Erythroblast (primary cell): ENCODE measurements around the gene FUT7.
A peak's percentile ranks its signal among the peaks of the same experiment; 100 is the strongest.
"Not testable (repeated sequence)": the region's sequence is repeated elsewhere in the genome, so short reads cannot be mapped to it uniquely, and the experiment has no call there.

Experiments
- DNase-seq, 2 experiments: peaks; one replicate each; lab custom pipeline; 2025; lab: John Stamatoyannopoulos, UW
- GATA1 ChIP-seq: IDR thresholded peaks from 2 replicates; pipeline ENCODE4 v1.6.1; 2011; ENCODE audit warnings: low read depth, mild to moderate bottlenecking, control low read depth, low read length, moderate library complexity
- POLR2A ChIP-seq: IDR thresholded peaks from 2 replicates; pipeline ENCODE4 v1.6.1; 2011; ENCODE audit warnings: mild to moderate bottlenecking, low read length

Gene FUT7

GRCh38 chr9:137035937-137036336, 4.0 kb upstream of the FUT7 start:
- DNase-seq = no peak
- TF ChIP-seq GATA1 (no peak), POLR2A (no peak)

GRCh38 chr9:137035507-137035834, 3.6 kb upstream of the FUT7 start:
- no peak for TF ChIP-seq GATA1
- no peak for TF ChIP-seq POLR2A
- DNase-seq = no peak

GRCh38 chr9:137034709-137035506, 3.0 kb upstream of the FUT7 start:
- no peak for TF ChIP-seq POLR2A
- TF ChIP-seq GATA1 = no peak

GRCh38 chr9:137034039-137034708, 2.3 kb upstream of the FUT7 start:
- TF ChIP-seq GATA1 (no peak), POLR2A (no peak)
- DNase-seq = no peak

More at GRCh38 chr9:137034709-137035506, 3.0 kb upstream of the FUT7 start:
- peak; percentile 85 to 92 for DNase-seq

GRCh38 chr9:137033481-137033880, 1.6 kb upstream of the FUT7 start:
- DNase-seq = not testable (repeated sequence)

GRCh38 chr9:137032858-137033257, 970 bp upstream of the FUT7 start:
- no peak for DNase-seq
- TF ChIP-seq GATA1 (no peak), POLR2A (no peak)

- no peak for DNase-seq
- TF ChIP-seq POLR2A (no peak), GATA1 (no peak)
These were observed 1.1 kb downstream of the FUT7 start for GRCh38 chr9:137030538-137031527.

- no peak for DNase-seq
- TF ChIP-seq POLR2A (no peak), GATA1 (no peak)
These were observed 1.9 kb downstream of the FUT7 start for GRCh38 chr9:137030006-137030405.

- DNase-seq = peak; percentile 69 to 83
- TF ChIP-seq GATA1 = no peak
- no peak for TF ChIP-seq POLR2A
These were observed 2.6 kb downstream of the FUT7 start for GRCh38 chr9:137029058-137029936.

GRCh38 chr9:137028263-137029057, 3.4 kb downstream of the FUT7 start:
- TF ChIP-seq POLR2A (no peak), GATA1 (no peak)
- DNase-seq = peak; percentile 76 to 88

GRCh38 chr9:137027369-137028262, 4.3 kb downstream of the FUT7 start, which contains the start of gene ABCA2:
TSS of gene ABCA2 (minus strand) at chr9:137028237. CDS start at chr9:137028140, 97 bp downstream.
- TF ChIP-seq POLR2A (no peak), GATA1 (no peak)
- DNase-seq = no peak
